ENCODE results near the gene DFFA.

Gene DFFA, protein sequence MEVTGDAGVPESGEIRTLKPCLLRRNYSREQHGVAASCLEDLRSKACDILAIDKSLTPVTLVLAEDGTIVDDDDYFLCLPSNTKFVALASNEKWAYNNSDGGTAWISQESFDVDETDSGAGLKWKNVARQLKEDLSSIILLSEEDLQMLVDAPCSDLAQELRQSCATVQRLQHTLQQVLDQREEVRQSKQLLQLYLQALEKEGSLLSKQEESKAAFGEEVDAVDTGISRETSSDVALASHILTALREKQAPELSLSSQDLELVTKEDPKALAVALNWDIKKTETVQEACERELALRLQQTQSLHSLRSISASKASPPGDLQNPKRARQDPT

DNA sequence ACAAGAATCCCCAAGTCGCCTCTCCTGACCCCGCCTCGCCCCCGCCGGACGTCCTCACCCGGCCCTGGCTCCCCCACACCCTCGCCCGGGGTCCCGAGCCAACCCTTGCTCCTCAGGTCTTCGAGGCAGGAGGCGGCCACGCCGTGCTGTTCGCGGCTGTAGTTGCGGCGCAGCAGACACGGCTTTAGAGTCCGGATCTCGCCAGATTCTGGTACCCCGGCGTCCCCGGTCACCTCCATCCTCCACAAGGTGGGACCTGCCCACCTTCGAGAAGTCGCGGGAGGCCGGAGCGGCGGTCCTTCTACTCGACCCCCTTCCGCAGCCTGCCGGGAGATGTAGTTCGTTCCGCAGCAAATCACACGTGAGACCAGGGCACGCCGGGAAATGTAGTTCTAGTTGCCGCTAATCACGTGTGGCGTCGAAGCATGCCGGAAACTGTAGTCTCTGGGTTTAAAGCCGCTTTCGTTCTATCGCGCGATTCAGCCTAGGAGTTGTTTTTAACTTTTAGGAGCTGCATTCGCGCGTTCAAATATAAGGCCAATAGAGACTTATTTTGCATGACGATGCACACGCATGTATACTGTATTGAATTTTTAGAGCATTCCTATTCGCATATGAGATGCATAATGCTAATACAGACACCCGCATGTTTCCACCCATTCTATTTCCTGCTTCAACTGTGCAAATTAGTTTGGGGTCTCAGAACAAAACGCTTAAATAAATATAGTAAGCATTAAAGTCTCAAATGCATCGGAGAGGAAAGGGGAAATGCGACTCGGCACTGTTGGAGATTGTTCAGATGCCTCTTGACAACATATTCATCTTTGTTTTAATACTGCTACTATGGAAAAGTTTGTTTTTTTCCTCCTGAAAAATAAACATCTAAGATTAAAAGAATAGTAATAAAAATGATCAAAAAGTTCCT is at the start of gene DFFA:
DFFA (minus strand) TSS at position 310 of the 925 bp plus-strand sequence; CDS start at position 239, 71 bp downstream.
- DNase-seq (ENCODE audit: low spot score in 2 of 2) (peak; percentile 81 to 87), ATAC-seq (ENCODE audit: low read depth) (peak; percentile 84)
- no peaks in the 10 kb centered on the region for H3K9me3 Mint-ChIP-seq
- H3K4me3 Mint-ChIP-seq: peak within 1 kb of the TSS; percentile 92
- no peaks in the 10 kb centered on the region for H3K27me3 Mint-ChIP-seq
- peaks cover 9% of the 10 kb centered on the region for H3K36me3 Mint-ChIP-seq
- H3K4me1 Mint-ChIP-seq: peaks cover 27% of the 10 kb centered on the region
- peak within 1 kb of the TSS; percentile 93 for H3K27ac Mint-ChIP-seq

DNA sequence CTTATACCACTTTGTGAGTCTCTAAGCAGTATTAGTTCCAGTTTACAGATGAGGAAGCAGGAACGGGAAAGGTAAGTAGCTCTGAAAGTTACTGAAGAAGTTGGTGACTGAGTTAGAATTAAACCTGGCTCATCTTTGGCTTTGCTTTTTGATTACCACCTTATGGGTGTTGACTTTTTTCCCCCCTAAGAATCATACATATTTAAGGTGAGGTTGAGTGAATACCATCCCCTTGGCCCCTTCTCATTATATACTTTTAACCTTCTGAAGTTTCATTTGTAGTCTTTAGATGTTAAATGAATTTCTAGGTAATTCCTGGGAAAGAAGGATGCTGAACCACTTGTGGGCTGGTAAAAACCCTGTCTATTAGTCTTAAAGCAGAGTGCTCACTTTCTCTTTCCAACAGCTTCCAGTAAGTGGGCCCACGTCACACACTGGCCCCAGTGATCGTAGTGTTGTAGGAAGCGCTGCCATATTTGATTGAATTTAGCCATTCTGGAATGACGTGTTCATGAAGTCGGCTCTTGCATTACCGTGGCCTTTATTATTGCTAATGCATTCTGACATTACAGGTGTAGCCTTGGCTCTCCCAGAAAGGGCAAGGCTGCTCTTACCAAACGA is 49.3 kb upstream of the DFFA start:
- ATAC-seq (ENCODE audit: low read depth) (no peak), DNase-seq (ENCODE audit: low spot score in 2 of 2) (no peak)
- H3K27me3 Mint-ChIP-seq: no peaks in the 10 kb centered on the region
- peaks cover 8% of the 10 kb centered on the region for H3K36me3 Mint-ChIP-seq
- no peak overlapping the region for H3K27ac Mint-ChIP-seq
- peaks cover 12% of the 10 kb centered on the region for H3K4me1 Mint-ChIP-seq
- H3K4me3 Mint-ChIP-seq: no peak overlapping the region
- no peaks in the 10 kb centered on the region for H3K9me3 Mint-ChIP-seq

DNA sequence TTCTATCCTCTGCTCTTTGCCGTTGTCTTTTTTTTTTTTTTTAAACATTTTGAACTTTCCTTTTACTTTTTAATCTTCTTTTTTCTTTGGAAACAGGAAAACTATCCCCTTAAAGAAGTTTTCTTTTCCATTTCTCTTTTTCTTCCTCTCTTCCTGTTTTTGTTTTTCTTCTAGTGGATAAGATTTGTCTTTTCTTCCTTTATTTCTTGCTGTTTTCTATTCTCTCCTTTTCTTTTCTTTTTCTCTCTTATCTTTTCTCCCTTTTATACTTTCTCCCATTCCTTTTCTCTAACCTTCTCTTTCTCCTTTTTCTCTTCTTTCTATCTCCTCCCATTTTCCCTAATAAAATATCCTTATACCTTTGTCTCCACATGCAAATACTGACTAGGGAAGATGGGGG is 48.6 kb upstream of the DFFA start:
- ATAC-seq (ENCODE audit: low read depth) (no peak), DNase-seq (ENCODE audit: low spot score in 2 of 2) (no peak)
- no peaks in the 10 kb centered on the region for H3K27me3 Mint-ChIP-seq
- no peak overlapping the region for H3K4me3 Mint-ChIP-seq
- H3K4me1 Mint-ChIP-seq: peaks cover 12% of the 10 kb centered on the region
- no peaks in the 10 kb centered on the region for H3K9me3 Mint-ChIP-seq
- H3K36me3 Mint-ChIP-seq: peaks cover 8% of the 10 kb centered on the region
- H3K27ac Mint-ChIP-seq: no peak overlapping the region

DNA sequence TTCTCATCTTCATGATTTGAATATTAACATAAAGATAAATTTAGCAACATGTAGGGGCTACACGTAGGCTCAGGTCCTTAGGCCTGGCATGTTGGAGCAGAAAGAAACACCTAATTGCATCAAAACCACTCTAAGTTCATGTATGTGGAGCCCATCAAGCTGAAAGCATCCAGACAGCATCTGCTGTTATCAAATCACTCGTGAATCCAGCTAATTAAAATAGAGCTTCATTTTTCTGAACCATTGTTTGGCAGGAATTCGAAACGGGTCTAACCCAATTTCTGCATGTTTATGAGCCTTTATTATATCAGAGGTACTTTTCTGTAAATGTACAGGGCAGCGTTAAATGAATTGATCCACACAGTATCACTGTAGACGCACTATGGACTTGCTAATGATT is 48.2 kb upstream of the DFFA start:
- no peak for ATAC-seq (ENCODE audit: low read depth)
- Mint-ChIP-seq H3K36me3 (peaks cover 8% of the 10 kb centered on the region), H3K9me3 (no peaks in the 10 kb centered on the region), H3K4me3 (no peak overlapping the region), H3K27ac (no peak overlapping the region), H3K4me1 (peaks cover 15% of the 10 kb centered on the region), H3K27me3 (no peaks in the 10 kb centered on the region)
- no peak for DNase-seq (ENCODE audit: low spot score in 2 of 2)

DNA sequence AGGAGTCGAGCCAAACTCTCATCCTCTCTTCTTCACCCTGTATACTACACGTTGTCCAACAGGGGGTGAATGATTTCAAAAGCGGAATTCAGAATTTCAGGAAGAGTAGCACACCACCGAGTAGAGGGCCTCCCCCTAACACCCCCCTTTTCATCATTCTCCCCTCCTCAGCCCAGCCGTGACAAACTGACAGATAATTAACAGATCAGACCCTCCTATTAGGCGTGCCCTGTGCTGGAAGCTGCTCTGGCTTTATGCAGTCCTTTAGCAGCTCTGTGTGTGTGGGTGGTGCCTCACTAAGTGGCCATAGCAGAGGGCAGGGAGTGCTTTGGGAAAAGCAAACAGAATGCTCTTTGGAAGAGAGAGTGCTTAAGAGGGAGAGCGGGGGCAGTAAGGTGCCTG is 46.7 kb upstream of the DFFA start:
- H3K4me3 Mint-ChIP-seq: no peak overlapping the region
- peaks cover 7% of the 10 kb centered on the region for H3K36me3 Mint-ChIP-seq
- no peaks in the 10 kb centered on the region for H3K27me3 Mint-ChIP-seq
- no peak for ATAC-seq (ENCODE audit: low read depth)
- H3K9me3 Mint-ChIP-seq: no peaks in the 10 kb centered on the region
- H3K4me1 Mint-ChIP-seq: peaks cover 24% of the 10 kb centered on the region
- no peak for DNase-seq (ENCODE audit: low spot score in 2 of 2)
- H3K27ac Mint-ChIP-seq: no peak overlapping the region

DNA sequence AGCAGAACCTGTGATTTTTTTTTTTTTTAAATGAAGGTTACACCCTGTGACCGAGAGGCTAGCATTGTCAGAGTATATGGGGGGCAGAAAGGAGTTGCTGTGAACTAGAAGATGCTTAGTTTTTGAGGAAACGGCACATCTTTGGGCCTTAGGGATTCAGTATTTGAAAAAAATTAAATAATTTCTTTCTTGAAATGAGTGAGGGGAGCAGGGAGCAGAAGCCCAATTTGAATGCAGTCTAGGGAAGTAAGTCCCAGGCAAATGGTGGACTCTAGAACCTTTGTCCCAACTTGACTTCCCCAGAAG is 45.3 kb upstream of the DFFA start:
- no peak for DNase-seq (ENCODE audit: low spot score in 2 of 2)
- H3K27me3 Mint-ChIP-seq: no peaks in the 10 kb centered on the region
- peaks cover 31% of the 10 kb centered on the region for H3K4me1 Mint-ChIP-seq
- no peak overlapping the region for H3K27ac Mint-ChIP-seq
- H3K36me3 Mint-ChIP-seq: peaks cover 6% of the 10 kb centered on the region
- no peak overlapping the region for H3K4me3 Mint-ChIP-seq
- ATAC-seq (ENCODE audit: low read depth): no peak
- H3K9me3 Mint-ChIP-seq: no peaks in the 10 kb centered on the region

DNA sequence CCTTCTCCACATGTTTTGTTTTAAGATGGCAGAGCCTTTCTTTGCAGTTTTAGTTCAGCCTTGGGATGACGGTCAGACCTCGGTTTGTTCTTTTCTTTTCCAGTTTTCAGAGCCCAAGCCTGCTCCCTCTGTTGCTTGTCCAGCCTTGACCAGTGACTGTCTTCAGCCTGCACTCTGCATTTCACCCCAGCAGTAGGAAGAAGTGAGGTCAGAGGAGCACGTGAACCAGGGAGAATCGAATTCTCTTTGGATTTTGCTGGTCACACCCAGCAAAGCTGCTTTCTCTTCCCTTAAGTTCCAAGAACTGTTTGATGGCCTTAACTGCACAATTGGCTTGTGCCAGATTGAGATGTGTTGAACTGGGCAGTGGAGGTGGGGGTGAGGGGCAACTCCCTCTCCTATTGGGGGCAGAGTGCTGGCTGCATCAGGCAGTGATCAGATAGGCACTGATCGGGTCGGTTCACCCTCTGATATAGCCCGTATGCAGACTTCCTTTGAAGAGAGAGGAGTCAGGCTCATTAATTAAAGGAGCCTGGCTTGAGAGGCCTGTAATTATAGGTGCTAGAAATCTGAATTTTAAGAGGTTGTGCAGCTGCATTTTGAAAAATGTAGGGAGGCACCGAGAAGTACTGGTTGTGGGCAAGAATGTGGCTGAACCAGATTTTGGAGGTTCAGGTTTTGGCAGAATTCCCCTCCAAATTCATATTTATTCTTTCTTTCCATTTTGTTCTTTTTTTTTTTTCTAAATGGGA is 44.8 kb upstream of the DFFA start:
- peaks cover 31% of the 10 kb centered on the region for H3K4me1 Mint-ChIP-seq
- H3K27me3 Mint-ChIP-seq: no peaks in the 10 kb centered on the region
- no peak overlapping the region for H3K27ac Mint-ChIP-seq
- H3K9me3 Mint-ChIP-seq: no peaks in the 10 kb centered on the region
- ATAC-seq (ENCODE audit: low read depth) (no peak), DNase-seq (ENCODE audit: low spot score in 2 of 2) (no peak)
- peaks cover 6% of the 10 kb centered on the region for H3K36me3 Mint-ChIP-seq
- no peak overlapping the region for H3K4me3 Mint-ChIP-seq

DNA sequence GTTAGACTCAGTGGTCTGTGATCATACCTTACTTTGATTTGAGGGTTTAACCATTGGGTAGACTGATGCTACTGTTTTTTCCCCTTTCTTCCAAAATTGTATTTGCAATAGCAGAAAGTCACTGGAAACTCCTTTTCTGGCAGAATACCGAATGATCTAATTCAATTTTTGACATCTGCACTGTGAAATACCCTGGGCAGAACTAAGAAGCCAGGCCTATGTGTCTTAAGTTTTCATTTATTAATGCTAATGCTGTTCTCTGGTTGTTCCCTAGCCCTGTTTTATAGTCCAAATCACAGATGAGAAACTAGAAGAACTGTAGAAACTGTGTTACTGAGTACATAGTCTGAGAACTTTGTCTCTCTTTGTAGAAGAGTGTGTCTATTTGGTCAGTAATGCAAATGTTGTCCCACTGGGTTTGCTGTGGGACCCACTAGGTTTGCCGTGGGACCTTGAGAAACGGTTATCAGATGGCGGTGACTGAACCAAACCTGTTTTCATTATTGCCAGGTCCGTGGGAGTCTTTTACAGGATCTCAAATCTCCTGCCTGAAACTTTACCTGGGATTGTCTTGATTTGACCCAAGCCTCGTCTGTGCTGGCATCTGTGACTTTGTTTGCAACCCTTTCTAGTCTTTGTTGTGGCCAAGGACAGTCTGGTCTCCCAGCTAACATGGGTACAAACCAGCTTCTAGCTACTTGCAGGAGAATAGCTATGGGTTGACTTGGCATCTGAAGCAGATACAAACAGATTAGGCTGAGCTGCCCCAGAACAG is 43.8 kb upstream of the DFFA start:
- H3K27ac Mint-ChIP-seq: peak overlapping the region; percentile 71
- no peak overlapping the region for H3K4me3 Mint-ChIP-seq
- no peaks in the 10 kb centered on the region for H3K9me3 Mint-ChIP-seq

DNA sequence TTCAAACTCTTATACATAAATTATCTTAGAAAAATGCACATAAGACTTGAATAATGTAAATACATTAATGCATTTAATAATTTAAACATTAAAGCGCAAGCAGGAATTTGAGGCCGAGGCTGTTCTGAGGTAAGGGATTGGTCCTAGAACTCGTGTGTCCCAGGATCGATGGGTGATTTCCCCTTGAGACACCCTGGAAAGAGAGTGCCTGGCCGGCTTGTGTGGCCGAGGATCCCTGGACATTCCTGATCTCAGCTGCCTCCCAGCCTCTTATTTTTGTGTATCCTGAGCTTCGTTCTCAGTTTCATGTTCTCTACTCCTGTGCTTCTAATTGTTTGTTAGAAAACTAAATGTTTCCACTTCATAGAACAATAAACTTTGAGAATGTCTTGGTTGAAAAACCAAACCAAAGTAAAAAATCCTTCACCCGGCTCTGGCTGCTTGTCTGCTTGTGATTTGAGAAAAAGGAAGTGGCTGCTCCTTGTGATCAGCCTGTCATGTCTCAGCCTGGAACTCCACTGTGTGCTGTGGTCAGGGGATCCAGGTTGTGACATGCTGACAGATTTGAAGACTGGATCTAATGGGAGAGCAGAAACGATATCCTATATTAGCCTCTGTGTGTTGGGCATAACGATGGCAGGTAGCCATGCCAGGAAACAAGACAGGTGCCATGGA is 43.1 kb upstream of the DFFA start:
- ATAC-seq (ENCODE audit: low read depth) (no peak), DNase-seq (ENCODE audit: low spot score in 2 of 2) (no peak)
- no peaks in the 10 kb centered on the region for H3K9me3 Mint-ChIP-seq
- H3K4me3 Mint-ChIP-seq: no peak overlapping the region
- H3K36me3 Mint-ChIP-seq: peaks cover 2% of the 10 kb centered on the region
- peak overlapping the region; percentile 71 for H3K27ac Mint-ChIP-seq
- peaks cover 39% of the 10 kb centered on the region for H3K4me1 Mint-ChIP-seq
- no peaks in the 10 kb centered on the region for H3K27me3 Mint-ChIP-seq

More for the DNA sequence above, 43.8 kb upstream of the DFFA start:
- peaks cover 36% of the 10 kb centered on the region for H3K4me1 Mint-ChIP-seq
- DNase-seq (ENCODE audit: low spot score in 2 of 2) (no peak), ATAC-seq (ENCODE audit: low read depth) (no peak)
- H3K27me3 Mint-ChIP-seq: no peaks in the 10 kb centered on the region
- H3K36me3 Mint-ChIP-seq: peaks cover 5% of the 10 kb centered on the region

DNA sequence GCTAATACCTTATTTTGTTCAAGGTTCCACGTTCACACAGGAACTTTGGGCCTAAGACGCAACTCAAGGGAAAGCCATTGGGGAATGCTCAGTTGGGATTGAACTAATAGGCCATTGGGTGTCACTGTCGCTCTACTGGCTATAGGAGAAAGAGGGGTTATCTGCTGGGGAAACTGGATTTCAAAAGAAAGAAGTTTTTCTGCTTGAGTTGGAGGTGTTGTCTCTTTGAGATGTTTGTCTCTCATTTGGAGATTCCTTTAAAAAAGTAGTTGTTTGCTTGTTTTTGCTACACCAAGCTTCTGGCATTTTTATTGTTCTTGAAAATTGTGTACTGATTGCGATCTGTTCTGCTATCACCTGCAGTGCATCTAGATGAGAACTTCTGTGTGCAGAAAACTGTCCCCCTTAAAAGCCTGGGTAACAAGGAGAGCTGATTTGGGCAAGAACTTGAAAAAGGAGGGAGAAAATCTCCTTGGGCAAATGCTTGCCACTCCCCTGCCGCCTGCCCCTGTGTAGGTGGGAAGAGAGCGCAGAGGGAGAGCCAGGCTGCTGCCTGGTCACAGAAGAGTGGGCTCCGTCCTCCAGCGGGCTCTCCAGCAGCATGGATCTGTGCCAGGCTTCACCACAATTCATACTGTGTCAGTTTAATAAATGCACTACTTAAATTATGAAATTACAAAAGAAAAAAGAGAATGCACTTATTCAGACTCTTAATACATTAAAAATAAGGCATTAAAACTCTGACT is 42.3 kb upstream of the DFFA start:
- no peak for DNase-seq (ENCODE audit: low spot score in 2 of 2)
- no peak overlapping the region for H3K27ac Mint-ChIP-seq
- H3K9me3 Mint-ChIP-seq: no peaks in the 10 kb centered on the region
- no peak for ATAC-seq (ENCODE audit: low read depth)
- H3K4me3 Mint-ChIP-seq: no peak overlapping the region
- no peaks in the 10 kb centered on the region for H3K27me3 Mint-ChIP-seq
- H3K36me3 Mint-ChIP-seq: peaks cover under 1% of the 10 kb centered on the region
- peaks cover 45% of the 10 kb centered on the region for H3K4me1 Mint-ChIP-seq

DNA sequence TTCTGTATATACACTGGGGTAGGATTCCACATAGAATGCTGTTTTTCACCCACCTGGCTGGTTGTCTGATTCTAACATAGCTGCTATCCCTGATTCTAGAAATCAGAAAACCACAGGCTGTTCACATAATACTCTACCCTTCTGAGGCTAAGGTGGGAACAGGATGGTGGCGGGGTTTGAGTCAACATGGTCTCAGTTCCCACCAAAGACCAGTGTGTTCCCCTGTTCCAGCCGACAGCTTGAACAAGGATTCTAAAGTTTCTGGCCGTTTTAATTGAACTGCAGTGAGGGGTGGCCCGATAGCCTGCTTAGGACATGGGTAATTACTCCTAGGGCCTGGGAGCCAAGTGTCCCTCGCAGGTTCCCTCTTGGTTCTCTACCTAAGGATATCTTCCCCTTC is 40.9 kb upstream of the DFFA start:
- Mint-ChIP-seq H3K36me3 (no peaks in the 10 kb centered on the region), H3K27ac (no peak overlapping the region), H3K4me1 (peaks cover 45% of the 10 kb centered on the region), H3K27me3 (no peaks in the 10 kb centered on the region), H3K9me3 (no peaks in the 10 kb centered on the region), H3K4me3 (no peak overlapping the region)
- ATAC-seq (ENCODE audit: low read depth) (no peak), DNase-seq (ENCODE audit: low spot score in 2 of 2) (no peak)

DNA sequence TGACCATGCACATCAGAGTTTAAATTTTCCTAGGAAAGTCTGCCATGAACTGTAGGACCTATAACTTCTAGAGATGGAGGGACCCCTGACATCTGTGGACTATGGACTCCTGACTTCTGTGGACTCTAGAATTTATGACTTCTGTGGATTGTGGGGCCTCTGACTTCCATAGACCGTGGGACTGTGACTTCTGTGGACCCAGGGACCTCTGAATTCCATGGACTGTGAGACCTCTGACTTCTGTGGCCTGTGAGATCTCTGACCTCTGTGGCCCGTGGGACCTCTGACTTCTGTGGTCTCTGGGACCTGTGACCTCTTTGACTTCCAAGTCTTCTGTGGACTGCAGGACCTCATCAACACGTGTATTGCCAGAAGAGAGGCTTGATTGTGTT is 39.2 kb upstream of the DFFA start:
- Mint-ChIP-seq H3K9me3 (no peaks in the 10 kb centered on the region), H3K27me3 (no peaks in the 10 kb centered on the region), H3K4me3 (no peak overlapping the region), H3K4me1 (peaks cover 47% of the 10 kb centered on the region), H3K36me3 (peaks cover 1% of the 10 kb centered on the region), H3K27ac (peak overlapping the region; percentile 17)
- DNase-seq (ENCODE audit: low spot score in 2 of 2) (no peak), ATAC-seq (ENCODE audit: low read depth) (no peak)

All from memory B cell (primary cell).